NCI-H526 (cell line): ENCODE measurements around the gene VPS41.

Experiments
- DNase-seq, 2 experiments: peaks; one replicate each; lab custom pipeline; 2025; lab: John Stamatoyannopoulos, UW

The VPS41 gene

GRCh38 chr7:38905056-38905759 lies 3.8 kb downstream of the VPS41 start:
- DNase-seq, result no peak

GRCh38 chr7:38903057-38903456 lies 5.9 kb downstream of the VPS41 start:
- DNase-seq, result no peak

DNA sequence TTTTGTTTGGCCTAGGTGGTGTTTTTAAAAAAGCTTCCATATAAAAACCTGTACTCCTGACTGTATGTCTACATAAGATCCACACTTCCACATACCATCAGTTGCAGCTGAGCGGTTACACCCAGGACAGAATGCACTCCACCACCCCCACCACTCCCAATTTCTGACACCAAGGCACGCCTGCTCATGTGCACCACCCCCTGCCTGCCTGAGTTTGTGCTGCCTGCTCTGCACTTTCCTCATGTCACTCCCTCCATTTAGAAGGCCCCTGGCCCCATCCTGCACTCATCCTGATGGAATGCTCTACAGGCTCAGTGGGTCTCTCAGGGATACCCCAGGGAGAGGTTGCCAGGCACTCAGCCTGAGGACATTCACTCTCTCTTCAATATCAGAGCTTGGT lies 6.5 kb downstream of the VPS41 start:
- DNase-seq, result no peak

GRCh38 chr7:38893061-38893460 lies 15.9 kb downstream of the VPS41 start:
- DNase-seq, result no peak

GRCh38 chr7:38890597-38890996 lies 18.4 kb downstream of the VPS41 start:
- DNase-seq, result no peak

GRCh38 chr7:38889872-38890432 lies 19.0 kb downstream of the VPS41 start:
- DNase-seq, result no peak

- DNase-seq, result no peak
Observed at GRCh38 chr7:38889079-38889478, 19.9 kb downstream of the VPS41 start.

- DNase-seq, result no peak
Observed at GRCh38 chr7:38886265-38886664, 22.7 kb downstream of the VPS41 start.

DNA sequence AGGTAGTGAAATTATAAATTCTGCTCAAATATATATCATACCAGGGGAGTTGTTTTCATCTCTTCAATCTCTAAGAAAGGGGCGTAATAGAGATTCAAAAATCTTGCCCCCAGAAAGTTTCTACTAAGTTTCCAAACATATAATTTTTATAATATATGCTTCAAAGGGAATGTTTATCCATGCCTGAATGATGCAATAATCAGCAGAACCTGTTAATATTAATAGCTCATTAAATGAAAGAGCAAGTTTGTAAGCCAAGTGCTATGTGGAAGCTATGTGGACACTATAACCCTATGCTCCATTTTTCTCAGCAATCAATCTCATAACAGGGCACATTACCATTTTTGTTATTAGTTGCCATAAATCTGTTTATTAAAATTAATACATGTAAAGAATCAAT lies 25.3 kb downstream of the VPS41 start:
- DNase-seq, result no peak

DNA sequence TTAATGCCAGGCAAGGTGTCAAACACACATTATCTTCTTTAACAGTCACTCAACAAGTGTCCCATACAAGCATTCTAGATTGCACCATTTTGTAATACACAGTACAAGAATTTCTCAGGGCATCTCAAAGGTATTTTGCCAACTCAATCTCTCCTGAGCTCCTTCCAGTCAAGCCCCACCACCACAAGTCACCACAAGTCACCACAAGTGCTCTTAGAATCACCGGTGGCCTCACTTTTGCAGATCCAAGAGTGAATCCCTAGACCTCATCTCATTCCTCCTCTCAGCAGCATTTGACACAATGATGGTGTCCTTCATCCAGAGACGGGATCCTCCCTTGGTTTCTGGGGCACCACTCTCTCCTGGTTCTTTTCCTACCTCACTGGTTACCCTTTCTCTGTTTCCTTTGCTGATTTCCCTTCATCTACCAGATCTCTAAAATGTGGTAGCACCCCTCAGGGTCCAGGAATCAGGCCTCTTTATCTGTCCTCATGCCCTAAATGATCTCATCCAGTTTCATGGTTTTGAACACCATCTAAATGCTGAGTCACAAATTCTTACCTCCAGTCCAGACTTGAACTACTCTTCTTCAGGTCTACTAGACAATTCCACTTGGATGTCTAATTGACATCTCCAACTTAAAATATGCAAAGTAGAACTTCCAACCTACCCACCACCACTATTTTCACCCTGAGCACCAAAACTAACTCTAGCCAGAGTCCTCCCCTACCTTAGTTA lies 26.9 kb downstream of the VPS41 start:
- DNase-seq, result no peak

GRCh38 chr7:38881015-38881414 lies 28.0 kb downstream of the VPS41 start:
- no peak for DNase-seq

GRCh38 chr7:38880454-38880853 lies 28.5 kb downstream of the VPS41 start:
- no peak for DNase-seq

DNA sequence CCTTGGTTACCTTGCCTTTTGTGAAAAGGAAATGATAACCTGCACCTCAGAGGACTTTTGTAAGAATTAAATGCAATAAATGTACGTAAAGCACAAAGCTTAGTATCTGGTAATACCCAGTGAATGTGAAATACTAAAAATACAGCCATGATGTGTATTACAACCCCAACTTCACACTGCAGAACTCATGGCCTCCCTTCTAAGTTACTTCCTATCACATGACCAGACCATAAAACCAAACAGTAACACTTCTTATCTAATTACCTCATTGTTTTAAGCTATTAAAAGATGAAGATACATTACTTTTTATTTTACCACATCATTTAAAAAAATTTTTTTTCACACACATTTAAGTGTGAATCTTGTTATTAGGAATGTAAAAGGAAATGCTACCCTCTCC lies 29.0 kb downstream of the VPS41 start:
- no peak for DNase-seq

- no peak for DNase-seq
Observed at GRCh38 chr7:38878694-38879457, 30.1 kb downstream of the VPS41 start.

- no peak for DNase-seq
Observed at GRCh38 chr7:38873433-38873832, 35.6 kb downstream of the VPS41 start.

- no peak for DNase-seq
Observed at GRCh38 chr7:38872202-38872601, 36.8 kb downstream of the VPS41 start.

- no peak for DNase-seq
Observed at GRCh38 chr7:38870147-38870546, 38.8 kb downstream of the VPS41 start.

DNA sequence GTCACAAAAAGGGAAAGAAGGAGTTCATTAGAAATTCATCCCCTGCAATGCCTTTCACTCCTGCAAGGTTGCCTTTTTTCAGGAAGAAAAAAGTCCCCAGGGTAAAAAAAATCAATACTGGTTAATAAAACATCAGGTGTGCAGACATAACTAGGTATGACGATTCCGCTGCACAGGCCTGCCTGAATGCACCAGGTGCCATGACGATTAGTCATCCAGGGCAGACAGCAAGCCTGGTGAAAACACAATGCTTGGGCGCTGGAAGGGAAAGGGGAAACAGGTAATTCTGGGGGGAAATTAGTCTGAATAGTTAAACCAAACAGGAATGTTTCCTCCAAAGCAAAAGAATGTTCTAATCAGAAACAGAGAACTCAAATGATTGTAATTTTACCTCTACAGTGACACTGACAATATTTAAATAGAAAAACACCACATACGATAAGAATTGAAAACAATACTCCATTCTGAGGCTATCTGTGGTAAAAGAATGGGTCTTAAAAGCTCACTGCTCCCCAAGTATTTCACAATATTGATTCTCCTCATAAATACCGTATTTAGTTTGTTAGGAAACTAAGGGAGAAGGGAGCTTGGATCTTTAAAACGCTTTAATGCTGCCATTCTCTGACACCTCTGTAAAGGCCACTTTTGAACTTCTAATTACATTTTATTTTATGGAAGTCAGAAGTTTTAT lies 45.2 kb downstream of the VPS41 start:
- DNase-seq, result no peak

GRCh38 chr7:38862666-38863065 lies 46.3 kb downstream of the VPS41 start:
- no peak for DNase-seq

GRCh38 chr7:38858259-38858884 lies 50.6 kb downstream of the VPS41 start:
- DNase-seq, result no peak

DNA sequence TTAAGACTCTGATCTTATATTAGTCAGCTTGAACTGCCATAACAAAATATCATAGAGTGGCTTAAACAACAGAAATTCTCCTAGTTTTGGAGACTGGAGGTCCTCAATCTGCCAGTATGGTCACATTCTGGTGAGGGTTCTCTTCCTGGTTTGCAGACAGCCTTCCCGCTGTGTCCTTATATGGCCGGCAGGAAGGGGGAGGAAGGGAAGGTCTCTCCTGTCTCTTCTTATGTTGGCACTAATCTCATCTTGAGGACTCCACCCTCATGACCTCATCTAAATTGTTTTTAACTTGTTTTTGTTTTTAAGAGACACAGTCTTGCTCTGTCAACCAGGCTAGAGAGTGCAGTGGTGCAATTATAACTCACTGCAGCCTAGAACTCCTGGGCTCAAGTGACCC lies 53.1 kb downstream of the VPS41 start:
- no peak for DNase-seq

DNA sequence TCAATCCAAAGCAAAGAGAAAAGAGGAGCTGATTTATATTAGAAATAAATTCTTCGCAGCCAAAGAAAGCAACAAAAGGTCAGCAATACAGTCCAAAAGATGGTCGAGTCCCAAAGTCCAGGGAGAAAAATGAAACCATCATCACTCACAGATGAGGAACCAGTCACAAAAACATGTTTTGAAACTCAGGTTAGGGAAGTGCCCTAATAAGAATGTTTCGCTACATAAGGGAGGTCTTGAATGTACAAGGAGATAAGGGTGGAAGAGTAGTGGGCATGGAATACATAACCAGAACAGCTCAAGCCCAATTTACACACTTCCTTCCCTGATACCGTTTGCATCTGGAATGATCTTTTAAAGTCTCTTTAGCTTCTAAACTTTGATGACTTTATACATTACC lies 53.6 kb downstream of the VPS41 start:
- DNase-seq, result no peak
